Endodermal cell (in vitro differentiated cells): Measurements from ENCODE around the gene SMAD7. TPM values are rescaled to one million over a fixed set of nuclear protein-coding genes. Genes with fewer than 3 reads are reported as not detected.

Source experiments
- DNase-seq: peaks from one replicate; pipeline ENCODE4 v3.0.0-alpha.2; 2017
- H3K27ac ChIP-seq: 2 replicates; pipeline ENCODE4 v1.5.1; 2013; ENCODE audit warnings: mild to moderate bottlenecking, low read depth, low read length, moderate library complexity
- H3K27me3 ChIP-seq: 2 replicates; pipeline ENCODE4 v1.6.1; 2013; ENCODE audit warnings: mild to moderate bottlenecking, low read length, moderate library complexity; ENCODE audit not compliant: insufficient read depth, control insufficient read depth, poor library complexity, severe bottlenecking
- H3K36me3 ChIP-seq: 2 replicates; pipeline ENCODE4 v1.7.0; 2013; ENCODE audit warnings: mild to moderate bottlenecking, low read length, moderate library complexity; ENCODE audit not compliant: control insufficient read depth, insufficient read depth
- H3K4me1 ChIP-seq: one replicate; pipeline ENCODE4 v1.7.0; 2013; ENCODE audit warnings: low read length; ENCODE audit not compliant: control insufficient read depth, insufficient read depth
- H3K4me3 ChIP-seq: 2 replicates; pipeline ENCODE4 v1.5.1; 2013; ENCODE audit warnings: mild to moderate bottlenecking, low read length, moderate library complexity
- H3K9ac ChIP-seq: 2 replicates; pipeline ENCODE4 v1.6.1; 2013; ENCODE audit warnings: mild to moderate bottlenecking, low read length, moderate library complexity; ENCODE audit not compliant: poor library complexity, severe bottlenecking; ENCODE audit errors: extremely low read depth
- H3K9me3 ChIP-seq: 2 replicates; pipeline ENCODE4 v1.6.1; 2013; ENCODE audit warnings: mild to moderate bottlenecking, low read length, moderate library complexity; ENCODE audit not compliant: control insufficient read depth
- H3K27ac Mint-ChIP-seq: 2 replicates; pipeline ENCODE4 v1.8.0; 2020; ENCODE audit warnings: mixed read lengths
- H3K27me3 Mint-ChIP-seq: 2 replicates; pipeline ENCODE4 v1.8.0; 2021; ENCODE audit warnings: mild to moderate bottlenecking, mixed read lengths; ENCODE audit not compliant: insufficient read depth
- H3K36me3 Mint-ChIP-seq: 2 replicates; pipeline ENCODE4 v1.8.0; 2020; ENCODE audit warnings: low read depth, mixed read lengths
- H3K4me1 Mint-ChIP-seq: 2 replicates; pipeline ENCODE4 v1.8.0; 2020; ENCODE audit warnings: mixed read lengths
- H3K4me3 Mint-ChIP-seq: 2 replicates; pipeline ENCODE4 v1.8.0; 2020; ENCODE audit warnings: mild to moderate bottlenecking, moderate library complexity, mixed read lengths
- H3K9me3 Mint-ChIP-seq: 2 replicates; pipeline ENCODE4 v1.8.0; 2020; ENCODE audit warnings: mild to moderate bottlenecking, mixed read lengths
- WGBS, 2 experiments: methylation state at CpG; one replicate each; pipeline versions ENCODE4 v1.1.5 to v1.1.7; 2013; ENCODE audit warnings: missing lambda C conversion rate in 2 of 2, mixed read lengths in 1 of 2; ENCODE audit not compliant: insufficient coverage in 1 of 2, insufficient read length in 1 of 2; 5-methylcytosine and 5-hydroxymethylcytosine counted together
- total RNA-seq, 2 donors: library from RNA; stranded (reverse); fragmentation: NEBNext Ultra II Directional in 1 of 2; extraction: Animal tissue kit (Norgen Biotek cat#: 25700) in 1 of 2; gene quantifications; 2 replicates in 1 of 2; 3 replicates in 1 of 2; pipeline ENCODE4 v1.2.1, GENCODE V29; 2021
- TF ChIP-seq, protein P1 (sequence below): fragments of 200-600 bp; sonication (generic); conservative IDR thresholded peaks from 2 replicates; pipeline ENCODE4 v1.5.0; 2021; ENCODE audit warnings: antibody characterized with exemption, mild to moderate bottlenecking

SMAD7 gene
- total RNA-seq, 2 donors from 2014 or later, result 52.4 to 67.4 TPM

- H3K36me3 ChIP-seq, result no peaks in the 10 kb centered on the region
- peak overlapping the region; percentile 21 for H3K27ac ChIP-seq
- H3K4me1 ChIP-seq, result peaks cover 5% of the 10 kb centered on the region
- H3K4me1 Mint-ChIP-seq, result peaks cover 8% of the 10 kb centered on the region
- 92% methylated on average over 8 to 25 of the region's 25 CpGs for WGBS, 2 experiments
- TF ChIP-seq, protein P1, sequence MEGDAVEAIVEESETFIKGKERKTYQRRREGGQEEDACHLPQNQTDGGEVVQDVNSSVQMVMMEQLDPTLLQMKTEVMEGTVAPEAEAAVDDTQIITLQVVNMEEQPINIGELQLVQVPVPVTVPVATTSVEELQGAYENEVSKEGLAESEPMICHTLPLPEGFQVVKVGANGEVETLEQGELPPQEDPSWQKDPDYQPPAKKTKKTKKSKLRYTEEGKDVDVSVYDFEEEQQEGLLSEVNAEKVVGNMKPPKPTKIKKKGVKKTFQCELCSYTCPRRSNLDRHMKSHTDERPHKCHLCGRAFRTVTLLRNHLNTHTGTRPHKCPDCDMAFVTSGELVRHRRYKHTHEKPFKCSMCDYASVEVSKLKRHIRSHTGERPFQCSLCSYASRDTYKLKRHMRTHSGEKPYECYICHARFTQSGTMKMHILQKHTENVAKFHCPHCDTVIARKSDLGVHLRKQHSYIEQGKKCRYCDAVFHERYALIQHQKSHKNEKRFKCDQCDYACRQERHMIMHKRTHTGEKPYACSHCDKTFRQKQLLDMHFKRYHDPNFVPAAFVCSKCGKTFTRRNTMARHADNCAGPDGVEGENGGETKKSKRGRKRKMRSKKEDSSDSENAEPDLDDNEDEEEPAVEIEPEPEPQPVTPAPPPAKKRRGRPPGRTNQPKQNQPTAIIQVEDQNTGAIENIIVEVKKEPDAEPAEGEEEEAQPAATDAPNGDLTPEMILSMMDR, result no peak
- no peaks in the 10 kb centered on the region for H3K9me3 ChIP-seq
- H3K9ac ChIP-seq, result no peak overlapping the region
- H3K4me3 Mint-ChIP-seq, result no peak overlapping the region
- no peak overlapping the region for H3K4me3 ChIP-seq
- no peaks in the 10 kb centered on the region for H3K27me3 ChIP-seq
- peaks cover 1% of the 10 kb centered on the region for H3K27me3 Mint-ChIP-seq
- H3K9me3 Mint-ChIP-seq, result no peaks in the 10 kb centered on the region
- no peak overlapping the region for H3K27ac Mint-ChIP-seq
- no peaks in the 10 kb centered on the region for H3K36me3 Mint-ChIP-seq
- peak; percentile 54 for DNase-seq
Measured at GRCh38 chr18:48893608-48894600, 56.9 kb downstream of the SMAD7 start.

DNA sequence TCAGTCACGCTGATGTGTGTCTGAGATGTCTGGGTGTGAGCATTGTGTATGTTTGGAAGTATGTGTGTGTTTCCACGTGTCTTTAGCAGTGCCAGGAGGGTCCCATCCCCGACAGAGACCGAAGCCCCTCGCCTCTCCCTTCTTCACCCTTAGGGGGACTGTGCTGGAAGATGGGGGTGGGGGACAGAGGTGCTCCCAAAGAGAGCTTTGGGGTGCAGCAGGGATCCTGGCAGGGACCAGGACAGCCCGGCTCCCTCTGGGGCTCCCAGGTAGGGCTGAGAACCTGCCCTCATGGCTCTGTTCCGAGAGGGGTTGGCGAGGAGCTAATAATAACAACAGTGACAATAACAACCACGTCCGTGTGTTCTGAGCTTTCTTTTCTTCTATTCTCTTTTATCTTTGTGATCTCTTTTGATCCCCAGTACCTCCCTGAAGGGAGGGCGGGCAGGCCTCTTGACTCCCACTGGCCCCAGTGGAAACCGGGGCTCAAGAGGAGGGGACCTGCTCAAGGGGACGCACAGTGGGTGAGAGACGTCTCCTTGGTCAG, 57.6 kb downstream of the SMAD7 start:
- H3K27ac ChIP-seq, result peak overlapping the region; percentile 21
- TF ChIP-seq, protein P1, result no peak
- H3K36me3 ChIP-seq, result no peaks in the 10 kb centered on the region
- Mint-ChIP-seq H3K9me3 (no peaks in the 10 kb centered on the region), H3K36me3 (no peaks in the 10 kb centered on the region), H3K4me1 (peaks cover 8% of the 10 kb centered on the region), H3K27ac (no peak overlapping the region), H3K4me3 (no peak overlapping the region), H3K27me3 (no peaks in the 10 kb centered on the region)
- H3K9me3 ChIP-seq, result no peaks in the 10 kb centered on the region
- peaks cover 5% of the 10 kb centered on the region for H3K4me1 ChIP-seq
- 71 to 85% methylated on average over 5 to 13 of the region's 14 CpGs for WGBS, 2 experiments
- DNase-seq, result peak; percentile 48
- H3K27me3 ChIP-seq, result no peaks in the 10 kb centered on the region
- no peak overlapping the region for H3K9ac ChIP-seq
- H3K4me3 ChIP-seq, result no peak overlapping the region

DNA sequence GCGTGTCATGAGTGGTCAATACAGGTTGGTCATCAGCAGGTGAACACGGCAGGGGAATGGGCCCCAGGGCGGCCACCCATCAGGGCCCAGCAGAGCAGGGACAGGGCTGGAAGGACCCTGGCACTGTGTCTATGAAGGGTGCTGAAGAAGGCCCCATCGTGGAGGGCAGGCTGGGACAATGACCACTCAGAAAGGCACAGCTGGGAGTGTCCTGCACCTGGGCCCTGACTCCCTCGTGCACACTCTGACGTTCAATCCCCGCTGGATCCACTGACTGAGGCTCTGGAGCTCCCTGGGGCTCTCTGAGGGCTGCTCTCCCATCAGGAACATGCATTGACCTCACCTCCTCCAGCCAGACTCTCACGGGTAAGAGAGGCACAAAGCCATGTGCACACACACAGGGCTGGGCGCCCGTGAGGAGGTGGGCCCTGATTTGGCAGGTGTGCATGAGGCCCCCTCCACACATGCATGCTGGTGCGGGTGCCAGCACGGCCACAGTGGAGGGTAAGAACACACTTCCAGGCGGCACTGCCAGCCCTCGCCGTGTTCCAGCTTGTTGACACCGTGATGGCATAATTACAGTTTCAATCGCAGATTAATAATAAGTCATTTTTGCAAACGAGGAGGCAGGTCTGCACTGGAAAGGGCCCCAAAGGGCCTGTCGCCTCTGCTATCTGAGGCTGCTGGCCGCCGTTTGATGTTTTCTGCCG, 58.5 kb downstream of the SMAD7 start:
- 91 to 93% methylated on average over 14 to 22 of the region's 22 CpGs for whole genome bisulfite sequencing, 2 experiments
- H3K27me3 ChIP-seq, result no peaks in the 10 kb centered on the region
- DNase-seq, result peak; percentile 45
- no peak overlapping the region for H3K9ac ChIP-seq
- H3K27ac ChIP-seq, result no peak overlapping the region
- H3K36me3 ChIP-seq, result no peaks in the 10 kb centered on the region
- H3K4me1 ChIP-seq, result peaks cover 5% of the 10 kb centered on the region
- TF ChIP-seq, protein P1, result no peak
- Mint-ChIP-seq H3K4me3 (no peak overlapping the region), H3K27me3 (no peaks in the 10 kb centered on the region), H3K27ac (no peak overlapping the region), H3K9me3 (no peaks in the 10 kb centered on the region), H3K36me3 (no peaks in the 10 kb centered on the region), H3K4me1 (peaks cover 10% of the 10 kb centered on the region)
- H3K9me3 ChIP-seq, result no peaks in the 10 kb centered on the region
- H3K4me3 ChIP-seq, result no peak overlapping the region
